ENCODE results near the gene C16orf87.
"Not testable (repeated sequence)": the region's sequence is repeated elsewhere in the genome, so short reads cannot be mapped to it uniquely, and the experiment has no call there.

C16orf87 gene

GRCh38 chr16:46788891-46789474 lies 42.0 kb downstream of the C16orf87 start:
- H3K4me3 ChIP-seq (replicated peaks; ENCODE audit: insufficient read depth, low read length), result no peak overlapping the region
- no peak overlapping the region for H3K27ac ChIP-seq (replicated peaks)

GRCh38 chr16:46787909-46788308 lies 43.1 kb downstream of the C16orf87 start:
- Histone ChIP-seq H3K27me3 (ENCODE audit: insufficient read depth, poor library complexity, severe bottlenecking) (no peaks in the 10 kb centered on the region), H3K4me3 (replicated peaks; ENCODE audit: insufficient read depth, low read length) (no peak overlapping the region), H3K27ac (replicated peaks) (no peak overlapping the region)
- no peak for DNase-seq (ENCODE audit: low read depth in 1 of 2, low spot score in 1 of 2)
- TF ChIP-seq SPI1 (IDR thresholded peaks at IDR 0.05; ENCODE audit: borderline replicate concordance, low read depth), result no peak
- no peak for TF ChIP-seq CTCF (IDR thresholded peaks at IDR 0.05; ENCODE audit: insufficient read depth, low read length)
- TF ChIP-seq GABPA (IDR thresholded peaks at IDR 0.05; ENCODE audit: low read depth), result no peak
- no peak for TF ChIP-seq POLR2AphosphoS5 (IDR thresholded peaks at IDR 0.05; ENCODE audit: low read depth)
- TF ChIP-seq, protein P1, sequence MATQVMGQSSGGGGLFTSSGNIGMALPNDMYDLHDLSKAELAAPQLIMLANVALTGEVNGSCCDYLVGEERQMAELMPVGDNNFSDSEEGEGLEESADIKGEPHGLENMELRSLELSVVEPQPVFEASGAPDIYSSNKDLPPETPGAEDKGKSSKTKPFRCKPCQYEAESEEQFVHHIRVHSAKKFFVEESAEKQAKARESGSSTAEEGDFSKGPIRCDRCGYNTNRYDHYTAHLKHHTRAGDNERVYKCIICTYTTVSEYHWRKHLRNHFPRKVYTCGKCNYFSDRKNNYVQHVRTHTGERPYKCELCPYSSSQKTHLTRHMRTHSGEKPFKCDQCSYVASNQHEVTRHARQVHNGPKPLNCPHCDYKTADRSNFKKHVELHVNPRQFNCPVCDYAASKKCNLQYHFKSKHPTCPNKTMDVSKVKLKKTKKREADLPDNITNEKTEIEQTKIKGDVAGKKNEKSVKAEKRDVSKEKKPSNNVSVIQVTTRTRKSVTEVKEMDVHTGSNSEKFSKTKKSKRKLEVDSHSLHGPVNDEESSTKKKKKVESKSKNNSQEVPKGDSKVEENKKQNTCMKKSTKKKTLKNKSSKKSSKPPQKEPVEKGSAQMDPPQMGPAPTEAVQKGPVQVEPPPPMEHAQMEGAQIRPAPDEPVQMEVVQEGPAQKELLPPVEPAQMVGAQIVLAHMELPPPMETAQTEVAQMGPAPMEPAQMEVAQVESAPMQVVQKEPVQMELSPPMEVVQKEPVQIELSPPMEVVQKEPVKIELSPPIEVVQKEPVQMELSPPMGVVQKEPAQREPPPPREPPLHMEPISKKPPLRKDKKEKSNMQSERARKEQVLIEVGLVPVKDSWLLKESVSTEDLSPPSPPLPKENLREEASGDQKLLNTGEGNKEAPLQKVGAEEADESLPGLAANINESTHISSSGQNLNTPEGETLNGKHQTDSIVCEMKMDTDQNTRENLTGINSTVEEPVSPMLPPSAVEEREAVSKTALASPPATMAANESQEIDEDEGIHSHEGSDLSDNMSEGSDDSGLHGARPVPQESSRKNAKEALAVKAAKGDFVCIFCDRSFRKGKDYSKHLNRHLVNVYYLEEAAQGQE (IDR thresholded peaks at IDR 0.05; ENCODE audit: insufficient replicate concordance, low read depth), result no peak

More at GRCh38 chr16:46788891-46789474, 42.0 kb downstream of the C16orf87 start:
- TF ChIP-seq GABPA (IDR thresholded peaks at IDR 0.05; ENCODE audit: low read depth), result no peak
- TF ChIP-seq POLR2AphosphoS5 (IDR thresholded peaks at IDR 0.05; ENCODE audit: low read depth), result no peak
- TF ChIP-seq CTCF (IDR thresholded peaks at IDR 0.05; ENCODE audit: insufficient read depth, low read length), result no peak
- no peak for TF ChIP-seq SPI1 (IDR thresholded peaks at IDR 0.05; ENCODE audit: borderline replicate concordance, low read depth)
- TF ChIP-seq, protein P1 (IDR thresholded peaks at IDR 0.05; ENCODE audit: insufficient replicate concordance, low read depth), result no peak
- no peak for DNase-seq (ENCODE audit: low read depth in 1 of 2, low spot score in 1 of 2)
- no peaks in the 10 kb centered on the region for H3K27me3 ChIP-seq (ENCODE audit: insufficient read depth, poor library complexity, severe bottlenecking)

- no peak for TF ChIP-seq CTCF (IDR thresholded peaks at IDR 0.05; ENCODE audit: insufficient read depth, low read length)
- no peak for TF ChIP-seq GABPA (IDR thresholded peaks at IDR 0.05; ENCODE audit: low read depth)
- Histone ChIP-seq H3K27me3 (ENCODE audit: insufficient read depth, poor library complexity, severe bottlenecking) (no peaks in the 10 kb centered on the region), H3K27ac (replicated peaks) (no peak overlapping the region), H3K4me3 (replicated peaks; ENCODE audit: insufficient read depth, low read length) (no peak overlapping the region)
- DNase-seq (ENCODE audit: low read depth in 1 of 2, low spot score in 1 of 2), result no peak
Observed at GRCh38 chr16:46785076-46785845, 45.7 kb downstream of the C16orf87 start.

GRCh38 chr16:46784569-46784968 lies 46.4 kb downstream of the C16orf87 start:
- DNase-seq (ENCODE audit: low read depth in 1 of 2, low spot score in 1 of 2); H3K27me3 ChIP-seq (ENCODE audit: insufficient read depth, poor library complexity, severe bottlenecking); H3K4me3 ChIP-seq (replicated peaks; ENCODE audit: insufficient read depth, low read length); H3K27ac ChIP-seq (replicated peaks): not testable (repeated sequence)

All from HL-60 (cell line).